HG02571 (cell line): ENCODE data around the gene ADGRL4.

Experiments used
- ATAC-seq: cut with Tn5 transposase; IDR thresholded peaks from one replicate; pipeline ENCODE4 v1.9.1; 2021; ENCODE audit warnings: mild to moderate bottlenecking, moderate library complexity; ENCODE audit not compliant: unreplicated experiment

The ADGRL4 gene

DNA sequence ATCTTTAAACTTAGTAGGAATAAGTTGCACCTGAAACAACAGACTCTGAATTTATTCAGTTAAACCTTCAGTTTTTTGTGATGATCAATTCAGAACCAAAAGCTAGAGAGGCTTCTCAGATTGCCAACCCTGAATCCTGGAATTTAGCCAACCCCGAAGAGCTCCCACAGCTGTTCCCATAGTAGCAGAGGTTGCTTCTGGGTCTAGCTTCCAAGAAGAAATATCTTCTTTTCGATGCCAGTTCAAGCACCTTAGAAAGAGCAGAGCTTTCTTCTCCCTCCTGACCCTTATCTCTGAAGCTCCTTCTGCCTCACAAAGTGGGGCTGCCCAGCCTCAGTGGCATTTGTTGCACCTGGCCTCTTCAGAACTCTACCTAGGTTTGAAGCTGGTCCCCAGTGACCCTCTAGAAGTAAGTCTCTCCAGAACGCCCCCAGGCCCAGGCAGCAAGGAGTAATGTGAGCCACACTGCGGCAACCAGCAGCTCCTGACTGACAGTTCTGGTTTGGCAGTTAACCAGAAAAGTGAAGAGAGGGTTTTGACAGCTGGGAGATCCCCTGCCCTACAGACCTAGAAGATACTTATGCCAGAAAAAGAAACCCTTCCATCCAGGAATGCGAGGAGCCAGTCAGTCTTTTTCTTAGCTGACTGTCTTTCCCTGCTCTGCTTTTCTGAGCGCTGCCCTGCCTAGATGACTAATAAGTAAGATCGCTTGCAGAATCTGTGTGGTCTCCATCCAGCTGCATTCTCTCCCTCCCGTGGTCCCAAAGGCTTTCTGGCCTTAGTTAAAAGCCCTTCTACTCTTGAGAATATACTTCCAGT is 165.9 kb downstream of the ADGRL4 start:
- peak; percentile 58 for ATAC-seq
